Measurements from ENCODE around the gene IQGAP1. TPM values are rescaled to one million over a fixed set of nuclear protein-coding genes. Genes with fewer than 3 reads are reported as not detected.

The IQGAP1 gene
- total and polyA plus RNA-seq, 2 of the 13 experiments (the other 11 are each of a cell fraction or from before 2014, with no cell fraction given), result 29.5 to 37.9 TPM

DNA sequence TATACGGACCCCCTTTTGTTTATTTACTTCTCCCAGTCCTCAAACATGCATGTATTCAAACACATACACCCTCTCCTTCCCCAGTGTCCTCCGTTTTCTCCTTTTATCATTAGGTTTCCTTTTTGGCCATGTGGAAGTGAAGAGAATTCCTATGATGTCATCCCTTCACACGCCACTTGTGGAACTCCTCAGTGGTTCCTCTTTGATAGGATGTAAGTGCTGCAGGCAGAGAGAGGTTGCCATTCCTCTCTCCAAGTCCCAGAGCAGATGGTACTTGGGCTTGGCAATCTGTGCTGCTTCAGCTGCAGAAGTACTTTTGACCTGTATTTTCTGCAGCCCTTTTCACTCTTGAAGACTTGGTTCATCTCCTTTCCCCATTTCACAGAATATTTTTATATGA lies 108.7 kb downstream of the IQGAP1 start:
- Histone ChIP-seq H3K79me2 (ENCODE audit: insufficient read depth, low read length) (no peaks in the 10 kb centered on the region), H3K4me3 (replicated peaks in 1 of 3; ENCODE audit: insufficient read depth in 1 of 3, low read depth in 2 of 3, low read length in 3 of 3) (no peak overlapping the region), H2AFZ (ENCODE audit: low read length) (no peak overlapping the region), H3K27me3 (ENCODE audit: control insufficient read depth in 1 of 2, insufficient read depth in 2 of 2, low read length in 2 of 2) (no peaks in the 10 kb centered on the region), H3K36me3 (replicated peaks in 1 of 2; ENCODE audit: control insufficient read depth in 1 of 2, insufficient read depth in 2 of 2, low read length in 2 of 2) (peaks cover 8 to 47% of the 10 kb centered on the region in 2 experiments), H4K20me1 (ENCODE audit: insufficient read depth, low read length) (no peaks in the 10 kb centered on the region), H3K4me1 (ENCODE audit: insufficient read depth, low read length) (no peaks in the 10 kb centered on the region), H3K27ac (ENCODE audit: extremely low read length, insufficient read depth, low read length) (no peak overlapping the region), H3K4me2 (ENCODE audit: low read depth, low read length) (no peak overlapping the region), H3K9ac (ENCODE audit: insufficient read depth, low read depth, low read length) (no peak overlapping the region), H3K9me3 (ENCODE audit: low read length) (no peaks in the 10 kb centered on the region)
- DNase-seq (ENCODE audit: low spot score) (no peak), FAIRE-seq (no peak), ATAC-seq (no peak)
- peak; percentile 84 for TF ChIP-seq ATF7 (IDR thresholded peaks at IDR 0.05)
- no peak for TF ChIP-seq ATF7 (CRISPR knock-in tag; IDR thresholded peaks at IDR 0.05)
- TF ChIP-seq, protein P1, sequence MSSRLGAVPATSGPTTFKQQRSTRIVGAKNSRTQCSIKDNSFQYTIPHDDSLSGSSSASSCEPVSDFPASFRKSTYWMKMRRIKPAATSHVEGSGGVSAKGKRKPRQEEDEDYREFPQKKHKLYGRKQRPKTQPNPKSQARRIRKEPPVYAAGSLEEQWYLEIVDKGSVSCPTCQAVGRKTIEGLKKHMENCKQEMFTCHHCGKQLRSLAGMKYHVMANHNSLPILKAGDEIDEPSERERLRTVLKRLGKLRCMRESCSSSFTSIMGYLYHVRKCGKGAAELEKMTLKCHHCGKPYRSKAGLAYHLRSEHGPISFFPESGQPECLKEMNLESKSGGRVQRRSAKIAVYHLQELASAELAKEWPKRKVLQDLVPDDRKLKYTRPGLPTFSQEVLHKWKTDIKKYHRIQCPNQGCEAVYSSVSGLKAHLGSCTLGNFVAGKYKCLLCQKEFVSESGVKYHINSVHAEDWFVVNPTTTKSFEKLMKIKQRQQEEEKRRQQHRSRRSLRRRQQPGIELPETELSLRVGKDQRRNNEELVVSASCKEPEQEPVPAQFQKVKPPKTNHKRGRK (CRISPR knock-in tag; IDR thresholded peaks at IDR 0.05), result no peak
- intact Hi-C loops (cut with micrococcal nuclease; ENCODE audit: unreplicated experiment), result no loop called here
- CTCF ChIA-PET (ENCODE audit: low intra/inter-chr PET ratio, low total read pairs), result no interaction called here
- POLR2A ChIA-PET, result no interaction called here
- BruUV-seq (replicated peaks), result no TSS peak
- in situ Hi-C loops (cut with HindIII; ENCODE audit: extremely low pct_ligation_motif_present, low pct_unique_long_range_greater_than_20kb), result no loop called here
- WGBS (ENCODE audit: low lambda C conversion rate), result 93% methylated on average over 3 of the region's 3 CpGs

DNA sequence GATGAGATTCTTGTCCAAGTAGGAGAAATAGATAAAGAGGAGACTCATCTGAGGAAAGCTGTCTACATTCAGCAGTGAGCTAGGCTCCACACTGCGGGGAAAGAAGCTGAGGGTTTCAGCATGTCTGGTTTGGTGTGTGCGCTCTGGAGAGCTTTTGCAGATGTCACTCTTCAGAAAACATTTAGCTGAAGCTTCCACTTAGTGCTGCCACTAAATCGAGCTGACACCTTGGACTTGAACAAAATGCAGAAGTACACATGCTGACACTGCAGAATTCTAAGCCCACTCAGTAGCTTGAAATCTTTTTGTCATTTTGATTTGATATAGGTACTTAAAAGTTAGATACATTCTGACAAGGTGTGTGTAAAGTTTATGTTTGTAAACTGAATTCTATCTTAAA lies 109.3 kb downstream of the IQGAP1 start:
- Histone ChIP-seq H3K36me3 (replicated peaks in 1 of 2; ENCODE audit: control insufficient read depth in 1 of 2, insufficient read depth in 2 of 2, low read length in 2 of 2) (peaks cover 6 to 41% of the 10 kb centered on the region in 2 experiments), H3K9ac (ENCODE audit: insufficient read depth, low read depth, low read length) (no peak overlapping the region), H3K27ac (ENCODE audit: extremely low read length, insufficient read depth, low read length) (no peak overlapping the region), H2AFZ (ENCODE audit: low read length) (no peak overlapping the region), H3K27me3 (ENCODE audit: control insufficient read depth in 1 of 2, insufficient read depth in 2 of 2, low read length in 2 of 2) (no peaks in the 10 kb centered on the region), H3K9me3 (ENCODE audit: low read length) (no peaks in the 10 kb centered on the region), H3K4me1 (ENCODE audit: insufficient read depth, low read length) (no peaks in the 10 kb centered on the region), H3K4me2 (ENCODE audit: low read depth, low read length) (no peak overlapping the region), H3K79me2 (ENCODE audit: insufficient read depth, low read length) (no peaks in the 10 kb centered on the region), H4K20me1 (ENCODE audit: insufficient read depth, low read length) (no peaks in the 10 kb centered on the region), H3K4me3 (replicated peaks in 1 of 3; ENCODE audit: insufficient read depth in 1 of 3, low read depth in 2 of 3, low read length in 3 of 3) (no peak overlapping the region)
- intact Hi-C loops (cut with micrococcal nuclease; ENCODE audit: unreplicated experiment), result no loop called here
- no peak for FAIRE-seq
- ChIA-PET CTCF (ENCODE audit: low intra/inter-chr PET ratio, low total read pairs) (no interaction called here), POLR2A (no interaction called here)
- WGBS (ENCODE audit: low lambda C conversion rate), result 87% methylated on average over 3 of the region's 3 CpGs
- DNase-seq (ENCODE audit: low spot score), result no peak
- ATAC-seq, result no peak
- BruUV-seq (replicated peaks), result no TSS peak
- in situ Hi-C loops (cut with HindIII; ENCODE audit: extremely low pct_ligation_motif_present, low pct_unique_long_range_greater_than_20kb), result no loop called here
- TF ChIP-seq, protein P2, sequence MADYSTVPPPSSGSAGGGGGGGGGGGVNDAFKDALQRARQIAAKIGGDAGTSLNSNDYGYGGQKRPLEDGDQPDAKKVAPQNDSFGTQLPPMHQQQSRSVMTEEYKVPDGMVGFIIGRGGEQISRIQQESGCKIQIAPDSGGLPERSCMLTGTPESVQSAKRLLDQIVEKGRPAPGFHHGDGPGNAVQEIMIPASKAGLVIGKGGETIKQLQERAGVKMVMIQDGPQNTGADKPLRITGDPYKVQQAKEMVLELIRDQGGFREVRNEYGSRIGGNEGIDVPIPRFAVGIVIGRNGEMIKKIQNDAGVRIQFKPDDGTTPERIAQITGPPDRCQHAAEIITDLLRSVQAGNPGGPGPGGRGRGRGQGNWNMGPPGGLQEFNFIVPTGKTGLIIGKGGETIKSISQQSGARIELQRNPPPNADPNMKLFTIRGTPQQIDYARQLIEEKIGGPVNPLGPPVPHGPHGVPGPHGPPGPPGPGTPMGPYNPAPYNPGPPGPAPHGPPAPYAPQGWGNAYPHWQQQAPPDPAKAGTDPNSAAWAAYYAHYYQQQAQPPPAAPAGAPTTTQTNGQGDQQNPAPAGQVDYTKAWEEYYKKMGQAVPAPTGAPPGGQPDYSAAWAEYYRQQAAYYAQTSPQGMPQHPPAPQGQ (CRISPR knock-in tag; IDR thresholded peaks at IDR 0.05; ENCODE audit: borderline replicate concordance), result no peak
- no peak for TF ChIP-seq SNAPC2 (CRISPR knock-in tag; IDR thresholded peaks at IDR 0.05)
- no peak for TF ChIP-seq ZSCAN20 (CRISPR knock-in tag; IDR thresholded peaks at IDR 0.05; ENCODE audit: borderline replicate concordance)
- TF ChIP-seq RELA (CRISPR knock-in tag; IDR thresholded peaks at IDR 0.05), result no peak
- no peak for TF ChIP-seq WIZ (CRISPR knock-in tag; IDR thresholded peaks at IDR 0.05)
- peak; percentile 90 for TF ChIP-seq MAFF (IDR thresholded peaks at IDR 0.05; ENCODE audit: low read depth, low read length)
- TF ChIP-seq, protein P3, sequence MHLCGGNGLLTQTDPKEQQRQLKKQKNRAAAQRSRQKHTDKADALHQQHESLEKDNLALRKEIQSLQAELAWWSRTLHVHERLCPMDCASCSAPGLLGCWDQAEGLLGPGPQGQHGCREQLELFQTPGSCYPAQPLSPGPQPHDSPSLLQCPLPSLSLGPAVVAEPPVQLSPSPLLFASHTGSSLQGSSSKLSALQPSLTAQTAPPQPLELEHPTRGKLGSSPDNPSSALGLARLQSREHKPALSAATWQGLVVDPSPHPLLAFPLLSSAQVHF (CRISPR knock-in tag; IDR thresholded peaks at IDR 0.05), result no peak
- peak; percentile 87 to 95 for TF ChIP-seq MAFK (conservative IDR thresholded peaks at IDR 0.05 in 1 of 2, IDR thresholded peaks at IDR 0.05 in 1 of 2; ENCODE audit: low read length in 2 of 2)
- TF ChIP-seq, protein P4, sequence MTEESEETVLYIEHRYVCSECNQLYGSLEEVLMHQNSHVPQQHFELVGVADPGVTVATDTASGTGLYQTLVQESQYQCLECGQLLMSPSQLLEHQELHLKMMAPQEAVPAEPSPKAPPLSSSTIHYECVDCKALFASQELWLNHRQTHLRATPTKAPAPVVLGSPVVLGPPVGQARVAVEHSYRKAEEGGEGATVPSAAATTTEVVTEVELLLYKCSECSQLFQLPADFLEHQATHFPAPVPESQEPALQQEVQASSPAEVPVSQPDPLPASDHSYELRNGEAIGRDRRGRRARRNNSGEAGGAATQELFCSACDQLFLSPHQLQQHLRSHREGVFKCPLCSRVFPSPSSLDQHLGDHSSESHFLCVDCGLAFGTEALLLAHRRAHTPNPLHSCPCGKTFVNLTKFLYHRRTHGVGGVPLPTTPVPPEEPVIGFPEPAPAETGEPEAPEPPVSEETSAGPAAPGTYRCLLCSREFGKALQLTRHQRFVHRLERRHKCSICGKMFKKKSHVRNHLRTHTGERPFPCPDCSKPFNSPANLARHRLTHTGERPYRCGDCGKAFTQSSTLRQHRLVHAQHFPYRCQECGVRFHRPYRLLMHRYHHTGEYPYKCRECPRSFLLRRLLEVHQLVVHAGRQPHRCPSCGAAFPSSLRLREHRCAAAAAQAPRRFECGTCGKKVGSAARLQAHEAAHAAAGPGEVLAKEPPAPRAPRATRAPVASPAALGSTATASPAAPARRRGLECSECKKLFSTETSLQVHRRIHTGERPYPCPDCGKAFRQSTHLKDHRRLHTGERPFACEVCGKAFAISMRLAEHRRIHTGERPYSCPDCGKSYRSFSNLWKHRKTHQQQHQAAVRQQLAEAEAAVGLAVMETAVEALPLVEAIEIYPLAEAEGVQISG (CRISPR knock-in tag; IDR thresholded peaks at IDR 0.05), result no peak

All from HepG2 (cell line).